Activated CD8-positive, alpha-beta T cell treated with anti-CD3 and anti-CD28 coated beads, Interleukin-2, amount 10 ng/mL, durations not matched to agents 7 days and 5 days (primary cell): ENCODE data around the gene DHRS9. TPM values are rescaled to one million over a fixed set of nuclear protein-coding genes. Genes with fewer than 3 reads are reported as not detected.
"Not testable (repeated sequence)": the region's sequence is repeated elsewhere in the genome, so short reads cannot be mapped to it uniquely, and the experiment has no call there.

Source experiments
- ATAC-seq: fragments of 150-1000 bp; cut with Tn5 transposase; one replicate; pipeline ENCODE4 v1.10.0; 2021; ENCODE audit warnings: moderate library complexity
- CTCF ChIA-PET: fragments of 350-600 bp; sonication (Branson Sonifier 250); formaldehyde crosslinking; loops from one replicate; lab custom pipeline; 2021; ENCODE audit warnings: antibody characterized with exemption; lab: Charles Lee
- POLR2A ChIA-PET: fragments of 350-600 bp; sonication (Branson Sonifier 250); formaldehyde crosslinking; loops from one replicate; lab custom pipeline; 2021; ENCODE audit warnings: antibody characterized with exemption; lab: Charles Lee
- DNase-seq: peaks from one replicate; pipeline ENCODE4 v3.0.0-alpha.2; 2020
- H3K27ac Mint-ChIP-seq: one replicate; pipeline ENCODE4 v1.8.0; 2021; ENCODE audit warnings: mild to moderate bottlenecking, mixed read lengths
- H3K27me3 Mint-ChIP-seq: one replicate; pipeline ENCODE4 v1.8.0; 2021; ENCODE audit warnings: low read depth, mixed read lengths
- H3K36me3 Mint-ChIP-seq: one replicate; pipeline ENCODE4 v1.8.0; 2021; ENCODE audit warnings: low read depth, mixed read lengths
- H3K4me1 Mint-ChIP-seq: one replicate; pipeline ENCODE4 v1.8.0; 2021; ENCODE audit warnings: low read depth, mixed read lengths
- H3K4me3 Mint-ChIP-seq: one replicate; pipeline ENCODE4 v1.8.0; 2021; ENCODE audit warnings: mild to moderate bottlenecking, mixed read lengths
- H3K9me3 Mint-ChIP-seq: one replicate; pipeline ENCODE4 v1.8.0; 2022; ENCODE audit warnings: mixed read lengths; ENCODE audit not compliant: insufficient read depth
- total RNA-seq, 2 experiments: library from RNA; stranded (reverse); gene quantifications; one replicate each; pipeline ENCODE4 v1.2.3, GENCODE V29; 2021

The DHRS9 gene
- total RNA-seq, 2 experiments from 2014 or later: not detected

DNA sequence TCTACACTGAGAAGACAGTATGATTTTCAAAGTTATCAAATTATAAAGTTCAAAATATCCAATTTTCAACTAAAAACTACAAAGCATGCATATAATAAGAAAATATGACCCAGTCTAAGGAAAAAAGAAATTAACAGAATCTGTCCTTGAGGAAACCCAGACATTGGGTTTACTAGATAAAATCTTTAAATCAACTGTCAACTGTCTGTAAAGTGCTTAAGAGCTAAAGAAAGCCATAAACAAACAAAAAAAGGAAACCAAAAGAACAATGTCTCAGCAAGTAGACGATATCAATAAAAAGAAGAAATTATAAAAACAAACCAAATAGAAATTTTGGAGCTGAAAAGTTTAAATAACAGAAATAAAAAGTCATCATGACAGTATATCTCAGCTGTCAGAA is 27.8 kb upstream of the DHRS9 start:
- ChIA-PET POLR2A (no interaction called here), CTCF (interaction anchor here (0.5 to 1.9 kb wide), 3 partner anchors 14 to 68 kb away, joined by 3 to 5 read pairs (median 4); no protein-coding TSS in a partner anchor)
- DNase-seq (no peak), ATAC-seq (no peak)
- Mint-ChIP-seq H3K27ac (no peak overlapping the region), H3K9me3 (peaks cover 14% of the 10 kb centered on the region), H3K4me3 (no peak overlapping the region), H3K4me1 (peaks cover 7% of the 10 kb centered on the region), H3K36me3 (peaks cover 8% of the 10 kb centered on the region), H3K27me3 (peaks cover 2% of the 10 kb centered on the region)

DNA sequence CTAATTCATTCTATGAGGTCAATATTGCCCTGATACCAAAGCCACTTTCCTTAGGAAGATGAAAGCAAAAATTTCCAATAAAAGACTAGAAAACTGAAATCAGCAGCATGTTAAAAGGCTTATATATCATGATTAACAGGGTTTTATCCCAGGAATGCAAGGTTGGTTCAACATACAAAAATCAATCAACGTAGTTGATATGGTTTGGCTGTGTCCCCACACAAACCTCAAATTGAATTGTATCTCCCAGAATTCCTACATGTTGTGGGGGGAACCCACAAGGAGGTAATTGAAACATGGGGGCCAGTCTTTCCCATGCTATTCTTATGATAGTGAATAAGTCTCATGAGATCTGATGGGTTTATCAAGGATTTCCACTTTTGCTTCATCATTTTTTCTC is 26.5 kb upstream of the DHRS9 start:
- peaks cover 8% of the 10 kb centered on the region for H3K36me3 Mint-ChIP-seq
- POLR2A ChIA-PET: no interaction called here
- H3K9me3 Mint-ChIP-seq: peaks cover 14% of the 10 kb centered on the region
- CTCF ChIA-PET: no interaction called here
- DNase-seq (no peak), ATAC-seq (no peak)
- no peak overlapping the region for H3K4me3 Mint-ChIP-seq
- no peak overlapping the region for H3K27ac Mint-ChIP-seq
- peaks cover 2% of the 10 kb centered on the region for H3K27me3 Mint-ChIP-seq
- H3K4me1 Mint-ChIP-seq: peaks cover 7% of the 10 kb centered on the region

DNA sequence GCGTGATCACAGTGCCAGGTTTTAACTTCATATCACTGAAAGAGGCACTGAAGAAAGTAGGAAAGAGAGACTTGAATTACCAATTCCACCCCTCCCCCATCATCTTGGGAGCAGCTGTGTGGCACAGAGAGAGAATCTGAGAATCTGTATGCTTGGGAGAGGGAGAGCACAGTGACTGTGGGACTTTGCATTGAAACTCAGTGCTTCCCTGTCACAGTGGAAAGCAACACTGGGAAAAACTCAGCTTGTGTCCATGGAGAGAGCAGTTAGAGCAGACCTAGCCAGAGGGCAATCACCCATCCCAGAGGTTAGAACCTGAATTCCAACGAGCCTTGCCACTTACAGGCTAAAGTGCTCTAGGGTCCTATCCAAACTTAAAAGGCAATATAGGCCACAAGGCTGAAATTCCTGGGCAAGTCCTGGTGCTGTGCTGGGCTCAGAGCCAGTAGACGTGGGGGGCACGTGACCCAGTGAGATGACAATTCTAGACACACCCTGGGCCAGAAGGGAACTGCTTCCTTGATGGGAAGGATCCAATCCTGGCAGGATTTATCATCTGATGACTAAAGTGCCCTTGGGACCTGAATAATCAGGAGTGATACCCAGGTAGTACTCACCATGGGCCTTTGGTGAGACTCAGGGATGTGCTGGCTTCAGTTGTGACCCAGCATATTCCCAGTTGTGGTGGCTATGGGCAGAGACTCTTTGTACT is 22.8 kb upstream of the DHRS9 start:
- Mint-ChIP-seq H3K27ac (no peak overlapping the region), H3K36me3 (peaks cover 8% of the 10 kb centered on the region), H3K4me1 (no peaks in the 10 kb centered on the region), H3K4me3 (no peak overlapping the region), H3K27me3 (no peaks in the 10 kb centered on the region), H3K9me3 (peaks cover 10% of the 10 kb centered on the region)
- ChIA-PET CTCF (no interaction called here), POLR2A (no interaction called here)
- DNase-seq (no peak), ATAC-seq (no peak)

DNA sequence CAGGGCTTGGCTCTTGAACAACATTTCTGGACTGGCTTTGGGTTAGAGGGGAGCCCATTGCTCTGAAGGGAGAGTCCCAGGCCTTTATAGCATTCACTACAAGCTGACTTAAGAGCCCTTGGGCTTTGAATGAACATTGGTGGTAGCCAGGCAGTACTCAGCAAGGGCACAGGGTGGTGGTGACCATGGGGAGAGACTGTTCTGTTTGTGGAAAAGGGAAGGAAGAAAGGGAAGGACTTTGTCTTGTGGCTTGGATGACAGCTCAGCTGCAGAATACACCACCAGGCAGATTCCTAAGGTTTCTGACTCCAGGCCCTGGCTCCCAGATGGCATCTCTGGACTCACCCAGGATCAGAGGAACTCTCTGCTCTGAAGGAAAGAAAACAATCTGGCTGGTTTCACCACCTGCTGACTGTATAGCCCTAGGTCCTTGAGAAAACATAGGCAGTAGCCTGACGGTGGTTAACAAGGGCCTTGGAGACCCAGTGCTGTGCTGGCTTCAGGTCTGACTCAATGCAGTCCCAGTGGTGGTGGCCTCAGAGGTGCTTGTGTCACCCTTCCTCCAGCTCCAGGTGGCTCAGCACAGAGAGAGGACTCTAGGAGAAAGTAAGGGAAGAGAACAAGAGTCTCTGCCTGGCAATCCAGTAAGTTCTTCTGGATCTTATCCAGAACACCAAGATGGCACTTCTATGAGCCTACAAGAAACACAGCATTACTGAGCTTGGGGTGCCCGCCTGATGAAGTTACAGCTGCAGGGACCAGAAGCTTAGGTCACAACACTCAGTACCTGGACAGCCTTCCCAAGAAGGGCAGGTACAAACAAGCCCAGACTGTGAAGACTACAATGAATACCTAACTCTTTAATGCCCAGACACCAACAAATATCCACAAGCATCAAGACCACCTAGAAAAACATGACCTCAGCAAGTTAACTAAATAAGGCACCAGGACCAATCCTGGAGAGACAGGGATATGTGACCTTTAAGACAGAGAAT is 21.8 kb upstream of the DHRS9 start:
- no peaks in the 10 kb centered on the region for H3K27me3 Mint-ChIP-seq
- ChIA-PET CTCF (interaction anchor here (1.4 kb wide), 1 partner anchor 85 kb away, joined by 3 read pairs; no protein-coding TSS in a partner anchor), POLR2A (no interaction called here)
- peaks cover 5% of the 10 kb centered on the region for H3K36me3 Mint-ChIP-seq
- DNase-seq (no peak), ATAC-seq (no peak)
- no peak overlapping the region for H3K27ac Mint-ChIP-seq
- H3K4me1 Mint-ChIP-seq: no peaks in the 10 kb centered on the region
- no peak overlapping the region for H3K4me3 Mint-ChIP-seq
- peaks cover under 1% of the 10 kb centered on the region for H3K9me3 Mint-ChIP-seq

DNA sequence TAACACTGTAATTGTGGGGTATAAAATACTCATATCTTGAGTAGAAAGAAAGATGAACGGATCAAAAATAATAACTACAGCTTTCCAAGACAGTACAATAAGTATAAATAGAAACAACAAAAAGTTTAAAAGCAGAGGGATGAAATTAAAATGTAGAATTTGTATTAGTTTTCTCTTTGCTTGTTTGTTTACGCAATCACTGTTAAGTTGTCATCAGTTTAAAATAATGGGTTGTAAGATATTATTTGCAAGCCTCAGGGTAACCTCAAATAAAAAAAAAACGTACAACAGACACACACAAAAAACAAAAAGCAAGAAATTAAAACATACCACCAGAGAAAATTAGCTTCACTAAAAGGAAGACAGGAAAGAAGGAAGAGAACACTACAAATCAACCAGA is 20.2 kb upstream of the DHRS9 start:
- ATAC-seq: no peak
- DNase-seq: no peak
- Mint-ChIP-seq H3K9me3 (no peaks in the 10 kb centered on the region), H3K27me3 (no peaks in the 10 kb centered on the region), H3K27ac (no peak overlapping the region), H3K36me3 (peaks cover 3% of the 10 kb centered on the region), H3K4me3 (no peak overlapping the region), H3K4me1 (no peaks in the 10 kb centered on the region)
- POLR2A ChIA-PET: no interaction called here
- CTCF ChIA-PET: no interaction called here

DNA sequence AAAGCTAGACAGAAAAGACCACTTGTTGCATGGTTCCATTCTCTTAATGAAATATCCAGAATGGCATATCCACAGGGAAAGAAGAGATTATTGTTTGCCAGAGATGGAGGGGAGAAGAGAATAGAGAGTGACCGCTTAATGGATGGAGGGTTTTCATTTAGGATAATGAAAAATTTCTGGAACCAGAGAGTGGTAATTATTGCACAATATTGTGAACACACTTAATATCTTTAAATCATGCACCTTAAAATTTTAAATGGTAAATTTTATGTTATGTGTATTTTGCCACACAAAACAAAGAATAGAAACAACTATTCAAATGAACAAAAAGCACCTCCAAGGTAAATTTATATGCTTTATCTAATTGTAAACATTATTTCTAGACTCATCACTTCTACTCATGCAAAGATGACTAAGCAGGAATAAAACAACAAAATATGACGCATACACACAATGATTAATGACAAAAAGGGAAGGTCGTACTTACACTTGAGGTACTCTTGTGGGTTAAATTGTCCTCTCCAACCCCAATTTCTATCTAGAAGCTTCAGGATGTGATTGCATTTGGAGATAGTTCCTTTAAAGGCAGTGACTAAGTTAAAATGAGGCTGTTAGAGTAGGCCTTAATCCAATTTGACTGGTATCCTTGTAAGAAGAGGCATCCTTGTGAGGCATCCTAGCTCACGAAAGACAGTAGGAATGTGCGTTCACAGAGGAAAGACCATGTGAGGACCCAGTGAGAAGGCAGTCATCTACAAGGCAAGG is 18.7 kb upstream of the DHRS9 start:
- Mint-ChIP-seq H3K27ac (no peak overlapping the region), H3K4me1 (no peaks in the 10 kb centered on the region), H3K36me3 (peaks cover 9% of the 10 kb centered on the region), H3K4me3 (no peak overlapping the region), H3K9me3 (peaks cover 10% of the 10 kb centered on the region), H3K27me3 (peaks cover 3% of the 10 kb centered on the region)
- ATAC-seq (no peak), DNase-seq (no peak)
- ChIA-PET POLR2A (no interaction called here), CTCF (no interaction called here)

DNA sequence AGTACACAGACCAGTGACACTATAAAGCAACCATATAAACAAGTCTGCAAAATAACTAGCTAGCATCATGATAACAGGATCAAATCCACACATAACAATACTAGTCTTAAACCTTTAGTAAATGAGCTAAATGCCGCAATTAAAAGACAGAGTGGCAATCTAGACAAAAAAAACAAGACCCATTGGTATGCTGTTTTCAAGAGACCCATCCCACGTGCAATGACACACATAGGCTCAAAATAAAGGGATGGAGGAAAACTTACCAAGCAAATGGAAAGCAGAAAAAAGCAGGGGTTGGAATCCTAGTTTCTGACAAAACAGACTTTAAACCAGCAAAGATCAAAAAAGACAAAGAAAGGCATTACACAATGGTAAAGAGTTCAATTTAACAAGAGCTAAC is 14.8 kb upstream of the DHRS9 start:
- H3K4me3 Mint-ChIP-seq, DNase-seq, ATAC-seq, H3K36me3 Mint-ChIP-seq, H3K27ac Mint-ChIP-seq, H3K27me3 Mint-ChIP-seq, POLR2A ChIA-PET, H3K4me1 Mint-ChIP-seq: not testable (repeated sequence)
- CTCF ChIA-PET: interaction anchor here (1.2 to 1.5 kb wide), 2 partner anchors 55 to 87 kb away, joined by 3 to 4 read pairs; no protein-coding TSS in a partner anchor
- H3K9me3 Mint-ChIP-seq: peaks cover 14% of the 10 kb centered on the region

DNA sequence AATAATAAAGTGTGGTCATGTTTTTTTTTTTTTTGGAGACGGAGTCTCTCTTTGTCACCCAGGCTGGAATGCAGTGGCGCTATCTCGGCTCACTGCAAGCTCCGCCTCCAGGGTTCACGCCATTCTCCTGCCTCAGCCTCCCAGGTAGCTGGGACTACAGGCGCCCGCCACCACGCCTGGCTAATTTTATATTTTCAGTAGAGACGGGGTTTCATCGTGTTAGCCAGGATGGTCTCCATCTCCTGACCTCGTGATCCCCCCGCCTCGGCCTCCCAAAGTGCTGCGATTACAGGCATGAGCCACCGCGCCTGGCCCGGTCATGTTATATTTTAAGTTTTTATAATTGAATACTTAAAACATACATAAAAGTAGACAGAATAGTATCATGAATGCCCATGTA is 5.2 kb upstream of the DHRS9 start:
- CTCF ChIA-PET, H3K9me3 Mint-ChIP-seq, ATAC-seq, H3K27ac Mint-ChIP-seq, H3K4me1 Mint-ChIP-seq, H3K27me3 Mint-ChIP-seq, H3K4me3 Mint-ChIP-seq, DNase-seq, H3K36me3 Mint-ChIP-seq, POLR2A ChIA-PET: not testable (repeated sequence)

DNA sequence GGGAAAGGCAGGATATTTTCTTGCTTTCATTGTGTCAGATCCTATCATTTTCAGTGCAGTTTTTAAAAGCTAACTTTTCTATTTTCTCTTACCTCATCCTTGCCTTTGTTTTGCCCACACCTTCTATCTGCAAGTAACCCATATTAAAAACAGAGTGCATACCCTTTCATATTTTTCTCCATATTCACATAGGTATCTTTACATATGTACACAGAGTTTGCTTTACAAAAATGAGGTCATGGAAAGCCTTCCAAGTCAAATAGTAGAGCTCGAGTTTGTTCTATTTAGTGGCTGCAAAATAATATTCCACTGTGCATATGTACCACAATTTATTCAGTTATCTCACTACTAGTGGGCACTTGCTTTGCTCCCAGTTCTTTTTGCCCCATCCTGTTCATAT is 3.9 kb upstream of the DHRS9 start:
- H3K9me3 Mint-ChIP-seq: no peaks in the 10 kb centered on the region
- no peak overlapping the region for H3K27ac Mint-ChIP-seq
- H3K36me3 Mint-ChIP-seq: no peaks in the 10 kb centered on the region
- ATAC-seq (no peak), DNase-seq (no peak)
- no peak overlapping the region for H3K4me3 Mint-ChIP-seq
- POLR2A ChIA-PET: no interaction called here
- CTCF ChIA-PET: interaction anchor here (2.2 kb wide), 1 partner anchor 43 kb away, joined by 13 read pairs; no protein-coding TSS in a partner anchor
- peaks cover 5% of the 10 kb centered on the region for H3K27me3 Mint-ChIP-seq
- no peaks in the 10 kb centered on the region for H3K4me1 Mint-ChIP-seq

DNA sequence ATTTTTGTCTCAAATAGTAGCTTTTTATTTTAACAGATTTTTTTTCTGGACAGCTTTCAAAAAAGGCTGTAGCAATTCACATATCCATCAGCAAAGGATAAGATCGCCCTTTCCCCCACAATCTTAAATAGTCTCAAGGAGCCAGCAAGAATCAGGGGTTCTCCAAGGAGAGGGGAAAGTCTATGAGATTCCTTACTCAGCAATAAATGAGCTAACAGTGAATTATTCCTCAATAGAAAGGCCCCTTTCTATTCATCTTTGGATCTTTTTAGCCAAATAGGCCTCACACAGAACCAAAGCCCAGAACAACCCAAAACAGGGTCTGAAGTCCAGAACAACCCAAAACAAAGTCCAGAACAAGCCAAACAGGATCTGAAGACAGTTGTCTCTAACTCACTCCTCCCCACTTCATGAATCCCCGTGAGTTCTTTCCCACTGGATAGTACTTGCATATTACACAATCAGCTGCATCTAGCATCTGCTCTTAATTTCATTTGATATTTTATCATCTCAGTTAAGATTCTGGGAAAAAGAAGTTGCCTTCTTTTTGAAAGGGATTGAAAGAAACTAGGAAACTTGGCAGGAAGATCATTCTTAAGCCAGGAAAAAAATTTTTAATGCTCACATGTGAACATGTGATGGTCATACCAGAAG is 3.4 kb upstream of the DHRS9 start:
- CTCF ChIA-PET: interaction anchor here (2.2 kb wide), 1 partner anchor 43 kb away, joined by 13 read pairs; no protein-coding TSS in a partner anchor
- Mint-ChIP-seq H3K27ac (no peak overlapping the region), H3K4me3 (no peak overlapping the region), H3K27me3 (peaks cover 5% of the 10 kb centered on the region), H3K36me3 (no peaks in the 10 kb centered on the region), H3K9me3 (no peaks in the 10 kb centered on the region), H3K4me1 (no peaks in the 10 kb centered on the region)
- DNase-seq: no peak
- ATAC-seq: no peak
- POLR2A ChIA-PET: no interaction called here

DNA sequence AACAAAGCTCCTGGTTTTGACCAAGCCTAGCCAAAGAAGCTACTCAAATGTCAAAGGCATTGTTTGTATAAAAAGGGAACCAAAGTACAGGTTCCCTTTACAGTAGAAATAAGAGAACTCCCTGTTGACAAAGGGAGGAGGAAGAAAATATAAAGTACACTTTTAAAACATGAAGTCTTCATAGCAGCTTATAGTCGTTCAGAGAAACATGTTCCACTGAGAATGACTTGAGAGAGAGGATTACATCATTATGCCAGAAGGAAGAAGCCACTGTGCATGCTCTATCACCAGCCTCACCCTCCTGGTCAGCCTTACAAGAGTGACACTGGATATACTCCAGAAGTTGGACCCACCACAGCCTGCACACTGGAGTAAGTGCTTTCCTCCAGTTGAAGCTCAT is 2.5 kb upstream of the DHRS9 start:
- H3K4me1 Mint-ChIP-seq: no peaks in the 10 kb centered on the region
- POLR2A ChIA-PET: no interaction called here
- no peaks in the 10 kb centered on the region for H3K36me3 Mint-ChIP-seq
- peaks cover 1% of the 10 kb centered on the region for H3K27me3 Mint-ChIP-seq
- ATAC-seq (no peak), DNase-seq (no peak)
- H3K4me3 Mint-ChIP-seq: no peak overlapping the region
- no peaks in the 10 kb centered on the region for H3K9me3 Mint-ChIP-seq
- H3K27ac Mint-ChIP-seq: no peak overlapping the region
- CTCF ChIA-PET: interaction anchor here (2.2 kb wide), 1 partner anchor 42 kb away, joined by 13 read pairs; no protein-coding TSS in a partner anchor
